Kidney (tissue), 14 donors: ENCODE measurements around the gene PLA2R1. TPM values are rescaled to one million over a fixed set of nuclear protein-coding genes. Genes with fewer than 3 reads are reported as not detected.
A peak's percentile ranks its signal among the peaks of the same experiment; 100 is the strongest.

ENCODE experiments used
- DNase-seq, 5 donors: peaks; one replicate each; pipeline ENCODE4 v3.0.0-alpha.2; 2013 to 2020
- FAIRE-seq: peaks from 2 replicates; lab custom pipeline; 2012; peaks lifted over from hg19 to GRCh38; lab: Jason Lieb, UNC
- H3K27ac ChIP-seq, 2 donors: one replicate each; pipeline ENCODE4 v1.7.0; 2013; ENCODE audit warnings: low read depth in 2 of 2, low read length in 2 of 2, inconsistent platforms in 1 of 2
- H3K27me3 ChIP-seq: one replicate; pipeline ENCODE4 v1.7.1; 2013; ENCODE audit warnings: low read length, inconsistent platforms; ENCODE audit not compliant: control insufficient read depth, insufficient read depth
- H3K36me3 ChIP-seq, 3 donors: one replicate each; pipeline versions ENCODE4 v1.7.0 to v1.7.1; 2013; ENCODE audit warnings: low read length in 3 of 3, control low read depth in 1 of 3, inconsistent platforms in 1 of 3; ENCODE audit not compliant: insufficient read depth in 3 of 3, control insufficient read depth in 2 of 3
- H3K4me1 ChIP-seq, 3 donors: one replicate each; pipeline versions ENCODE4 v1.7.0 to v1.7.1; 2013; ENCODE audit warnings: low read length in 3 of 3, inconsistent platforms in 1 of 3, low read depth in 1 of 3; ENCODE audit not compliant: control insufficient read depth in 2 of 3, insufficient read depth in 2 of 3
- H3K4me3 ChIP-seq, 3 donors: one replicate each; pipeline versions ENCODE4 v1.7.0 to v1.8.1; 2013; ENCODE audit warnings: low read length in 3 of 3, control low read depth in 1 of 3, inconsistent platforms in 1 of 3
- H3K9ac ChIP-seq, 3 donors: one replicate each; pipeline versions ENCODE4 v1.7.0 to v1.7.1; 2013; ENCODE audit warnings: low read length in 3 of 3, control low read depth in 1 of 3, inconsistent platforms in 1 of 3
- H3K9me3 ChIP-seq, 3 donors: one replicate each; pipeline versions ENCODE4 v1.7.0 to v1.7.1; 2013; ENCODE audit warnings: low read length in 3 of 3, control low read depth in 1 of 3, inconsistent platforms in 1 of 3; ENCODE audit not compliant: control insufficient read depth in 2 of 3, insufficient read depth in 1 of 3
- CTCF ChIP-seq: IDR thresholded peaks from 3 replicates; pipeline ENCODE4 v1.5.1; 2012; ENCODE audit warnings: mild to moderate bottlenecking, moderate library complexity, borderline replicate concordance; ENCODE audit not compliant: insufficient read depth; ENCODE audit errors: extremely low read depth
- intact Hi-C: fragments of 100-400 bp; cut with DNase I; formaldehyde crosslinking; loops from one replicate; pipeline ENCODE4 v1.11.1; 2022
- polyA plus RNA-seq: library from polyadenylated mRNA; stranded (reverse); fragments of 350-450 nt; fragmentation: Illumina TruSeq; extraction: RNeasy Lipid Tissue Mini Kit (QIAGEN cat#74804); gene quantifications from one replicate; pipeline ENCODE4 v1.2.3, GENCODE V29; 2014; ENCODE audit warnings: low read depth, low replicate concordance; ENCODE audit not compliant: insufficient read depth
- total RNA-seq: library from RNA; stranded (reverse); fragmentation: NEBNext Ultra II Directional; extraction: Animal tissue kit (Norgen Biotek cat#: 25700); gene quantifications from one replicate; pipeline ENCODE4 v1.2.1, GENCODE V29; 2021
- donor health status: control.
- donor health status: control.
- donor health status: control.
- donor health status: control.
- donor health status: control.
- donor health status: DM: yes; HTN: yes; CAD: no.
- donor health status: Normal renal cell carcinoma (clear cell type).

PLA2R1 gene
- total and polyA plus RNA-seq, 2 donors from 2014 or later, result 6.6 to 71.9 TPM

- TF ChIP-seq CTCF, result no peak
- Histone ChIP-seq H3K27me3 (no peaks in the 10 kb centered on the region), H3K9ac (no peak overlapping the region), H3K9me3 (no peaks in the 10 kb centered on the region), H3K27ac (no peak overlapping the region), H3K4me3 (no peak overlapping the region), H3K36me3 (no peaks in the 10 kb centered on the region), H3K4me1 (no peaks in the 10 kb centered on the region)
- DNase-seq (no peak), FAIRE-seq (no peak)
- intact Hi-C loops, result no loop called here
Observed at GRCh38 chr2:159894145-159894838, 168.1 kb downstream of the PLA2R1 start.

DNA sequence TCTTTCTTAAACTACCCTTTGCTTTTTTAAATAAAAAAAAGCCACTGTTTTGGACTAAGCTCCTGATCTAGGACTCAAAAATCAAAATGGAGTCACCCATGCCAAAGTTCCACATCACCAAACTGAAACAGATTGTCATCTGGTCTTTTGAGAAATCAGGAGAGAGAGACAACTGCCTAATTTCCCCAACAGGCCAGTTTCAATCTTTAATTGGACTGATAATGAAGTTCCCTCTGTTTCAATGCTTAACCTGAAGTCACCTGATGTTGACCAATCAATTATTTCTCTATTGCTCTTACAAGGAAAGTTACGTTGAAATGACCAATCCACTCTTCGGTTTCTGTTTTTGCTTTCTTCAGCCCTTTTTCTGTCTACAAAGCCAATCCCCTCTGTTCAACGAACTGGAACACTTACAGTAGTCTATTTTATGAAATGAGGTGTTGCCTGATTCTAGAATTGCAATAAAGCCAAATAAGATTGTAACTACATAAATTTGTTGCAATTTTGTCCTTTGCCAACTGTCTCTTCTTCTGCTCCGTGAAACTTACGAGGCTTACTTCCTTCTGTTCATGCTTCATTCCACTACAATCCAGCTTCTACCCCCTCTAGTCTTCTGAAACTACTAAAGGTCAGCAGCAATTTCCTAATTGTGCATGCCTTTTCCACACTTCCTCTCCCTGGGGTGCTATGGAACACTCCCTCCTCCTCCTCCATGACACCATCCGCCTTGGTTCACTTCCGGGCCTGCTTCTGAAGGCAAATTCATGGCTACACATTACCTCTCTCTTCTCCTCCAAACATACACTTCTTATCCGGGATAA is 169.2 kb downstream of the PLA2R1 start:
- no peak for TF ChIP-seq CTCF
- intact Hi-C loops, result no loop called here
- peak overlapping the region in 1 of 3 donors; percentile 29 for H3K4me3 ChIP-seq
- H3K36me3 ChIP-seq, result no peaks in the 10 kb centered on the region
- DNase-seq, result no peak
- H3K9ac ChIP-seq, result no peak overlapping the region
- no peaks in the 10 kb centered on the region for H3K9me3 ChIP-seq
- no peak for FAIRE-seq
- H3K4me1 ChIP-seq, result no peaks in the 10 kb centered on the region
- H3K27ac ChIP-seq, result no peak overlapping the region
- no peaks in the 10 kb centered on the region for H3K27me3 ChIP-seq

DNA sequence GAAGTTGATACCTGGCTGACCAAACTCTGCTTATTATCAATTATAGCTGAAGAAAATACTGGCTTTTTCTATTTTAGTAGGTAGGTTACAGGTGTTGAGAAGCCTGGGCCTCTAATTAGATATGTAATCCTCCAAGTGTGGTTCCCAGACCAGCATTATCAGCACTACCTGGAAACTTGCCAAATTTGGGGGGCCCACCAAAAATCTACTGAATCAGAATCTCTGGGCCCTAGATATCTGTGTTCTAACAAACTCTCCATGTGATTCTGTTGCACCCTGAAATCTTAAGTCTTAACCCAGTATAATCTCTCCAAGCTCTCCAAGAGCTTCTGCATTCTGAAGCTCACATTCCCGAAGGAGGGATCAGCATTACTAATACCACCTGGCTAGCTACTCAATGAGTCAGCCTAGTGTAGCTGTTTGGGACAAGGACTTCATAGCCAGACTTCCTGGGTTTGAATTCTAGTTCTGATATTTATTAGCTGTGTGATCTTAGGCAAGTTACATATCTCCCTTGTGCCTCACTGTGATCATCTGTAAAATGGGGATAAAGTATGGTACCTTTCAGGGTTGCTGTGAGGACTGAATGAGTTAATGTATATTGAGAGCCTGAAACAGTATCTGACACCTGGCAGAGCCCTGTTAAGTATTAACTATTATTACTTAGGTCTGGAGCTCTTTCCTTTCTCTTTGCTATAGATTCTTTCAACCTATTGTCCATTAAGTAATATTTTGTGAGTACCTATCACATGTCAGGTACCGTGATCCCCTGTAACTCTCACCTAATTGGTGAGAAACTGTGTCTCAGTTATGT is 170.3 kb downstream of the PLA2R1 start:
- H3K27ac ChIP-seq, result no peak overlapping the region
- FAIRE-seq, result no peak
- intact Hi-C loops, result no loop called here

More for the DNA sequence above, 170.3 kb downstream of the PLA2R1 start:
- TF ChIP-seq CTCF, result no peak
- DNase-seq, result no peak
- H3K4me3 ChIP-seq, result no peak overlapping the region
- no peaks in the 10 kb centered on the region for H3K4me1 ChIP-seq
- no peaks in the 10 kb centered on the region for H3K36me3 ChIP-seq
- no peaks in the 10 kb centered on the region for H3K27me3 ChIP-seq
- no peak overlapping the region for H3K9ac ChIP-seq
- H3K9me3 ChIP-seq, result no peaks in the 10 kb centered on the region
